ACC112 (cell line): ENCODE measurements around the gene MSH3.
"Not testable (repeated sequence)": the region's sequence is repeated elsewhere in the genome, so short reads cannot be mapped to it uniquely, and the experiment has no call there.

Experiments
- H2AFZ ChIP-seq: fragments of 200-600 bp; sonication (generic); one replicate; pipeline ENCODE4 v1.6.0; 2017; ENCODE audit warnings: antibody characterized with exemption, low read length; ENCODE audit not compliant: unreplicated experiment
- H3K27ac ChIP-seq: fragments of 200-600 bp; sonication (generic); 2 replicates; pipeline ENCODE4 v1.5.1; 2014; ENCODE audit warnings: low read depth, mild to moderate bottlenecking, antibody characterized with exemption, low read length, moderate library complexity
- H3K27me3 ChIP-seq: fragments of 200-600 bp; sonication (generic); 2 replicates; pipeline ENCODE4 v1.6.1; 2014; ENCODE audit warnings: mild to moderate bottlenecking, antibody characterized with exemption, low read length, moderate library complexity, mixed read lengths; ENCODE audit not compliant: insufficient read depth
- H3K36me3 ChIP-seq: fragments of 200-600 bp; sonication (generic); 2 replicates; pipeline ENCODE4 v1.6.1; 2016; ENCODE audit warnings: mild to moderate bottlenecking, antibody characterized with exemption, low read length, moderate library complexity, mixed read lengths; ENCODE audit not compliant: insufficient read depth
- H3K4me1 ChIP-seq: fragments of 200-600 bp; sonication (generic); one replicate; pipeline ENCODE4 v1.6.1; 2016; ENCODE audit warnings: low read length, mixed read lengths; ENCODE audit not compliant: insufficient read depth, unreplicated experiment, control insufficient read depth
- H3K4me3 ChIP-seq: fragments of 200-600 bp; sonication (generic); 2 replicates; pipeline ENCODE4 v1.5.1; 2014; ENCODE audit warnings: mild to moderate bottlenecking, low read depth, low read length
- H3K79me2 ChIP-seq: fragments of 200-600 bp; sonication (generic); one replicate; pipeline ENCODE4 v1.6.0; 2016; ENCODE audit warnings: low read length; ENCODE audit not compliant: control insufficient read depth, unreplicated experiment, insufficient read depth

The MSH3 gene

GRCh38 chr5:80763873-80764647, 109.6 kb downstream of the MSH3 start:
- H3K79me2 ChIP-seq = no peaks in the 10 kb centered on the region
- H3K4me3 ChIP-seq = no peak overlapping the region
- no peaks in the 10 kb centered on the region for H3K27me3 ChIP-seq
- no peaks in the 10 kb centered on the region for H3K36me3 ChIP-seq
- no peak overlapping the region for H3K27ac ChIP-seq
- no peak overlapping the region for H2AFZ ChIP-seq
- peaks cover 4% of the 10 kb centered on the region for H3K4me1 ChIP-seq

- H3K79me2 ChIP-seq = no peaks in the 10 kb centered on the region
- H3K4me3 ChIP-seq = no peak overlapping the region
- no peak overlapping the region for H3K27ac ChIP-seq
- H3K4me1 ChIP-seq = peaks cover 4% of the 10 kb centered on the region
- H3K36me3 ChIP-seq = no peaks in the 10 kb centered on the region
- H2AFZ ChIP-seq = no peak overlapping the region
- no peaks in the 10 kb centered on the region for H3K27me3 ChIP-seq
Measured at GRCh38 chr5:80764786-80765185, 110.3 kb downstream of the MSH3 start.

GRCh38 chr5:80777347-80778287, 123.2 kb downstream of the MSH3 start:
- Histone ChIP-seq H3K27me3 (no peaks in the 10 kb centered on the region), H2AFZ (no peak overlapping the region), H3K79me2 (no peaks in the 10 kb centered on the region), H3K36me3 (0 out of 2 replicates have a peak, but pooled peaks cover 3% of the 10 kb centered on the region), H3K27ac (no peak overlapping the region), H3K4me3 (no peak overlapping the region), H3K4me1 (peaks cover 10% of the 10 kb centered on the region)

GRCh38 chr5:80780024-80780423, 125.6 kb downstream of the MSH3 start:
- no peak overlapping the region for H2AFZ ChIP-seq
- H3K27me3 ChIP-seq = no peaks in the 10 kb centered on the region
- 0 out of 2 replicates have a peak, but pooled peaks cover 3% of the 10 kb centered on the region for H3K36me3 ChIP-seq
- H3K79me2 ChIP-seq = no peaks in the 10 kb centered on the region
- H3K4me3 ChIP-seq = no peak overlapping the region
- peaks cover 10% of the 10 kb centered on the region for H3K4me1 ChIP-seq
- no peak overlapping the region for H3K27ac ChIP-seq

GRCh38 chr5:80780761-80781285, 126.4 kb downstream of the MSH3 start:
- Histone ChIP-seq H3K79me2 (no peaks in the 10 kb centered on the region), H3K4me1 (peaks cover 10% of the 10 kb centered on the region), H3K27ac (no peak overlapping the region), H3K4me3 (no peak overlapping the region), H3K36me3 (0 out of 2 replicates have a peak, but pooled peaks cover 3% of the 10 kb centered on the region), H3K27me3 (no peaks in the 10 kb centered on the region), H2AFZ (no peak overlapping the region)

GRCh38 chr5:80781356-80781755, 126.9 kb downstream of the MSH3 start:
- Histone ChIP-seq H3K27me3 (no peaks in the 10 kb centered on the region), H3K36me3 (0 out of 2 replicates have a peak, but pooled peaks cover 3% of the 10 kb centered on the region), H3K79me2 (no peaks in the 10 kb centered on the region), H3K27ac (no peak overlapping the region), H3K4me1 (peaks cover 10% of the 10 kb centered on the region), H3K4me3 (no peak overlapping the region), H2AFZ (no peak overlapping the region)

- no peak overlapping the region for H3K27ac ChIP-seq
- H3K4me1 ChIP-seq = peaks cover 10% of the 10 kb centered on the region
- H2AFZ ChIP-seq = no peak overlapping the region
- no peak overlapping the region for H3K4me3 ChIP-seq
- H3K79me2 ChIP-seq = no peaks in the 10 kb centered on the region
- 0 out of 2 replicates have a peak, but pooled peaks cover 3% of the 10 kb centered on the region for H3K36me3 ChIP-seq
- no peaks in the 10 kb centered on the region for H3K27me3 ChIP-seq
Measured at GRCh38 chr5:80782626-80783025, 128.2 kb downstream of the MSH3 start.

- H3K36me3 ChIP-seq, H3K27ac ChIP-seq, H3K4me1 ChIP-seq, H3K27me3 ChIP-seq, H3K79me2 ChIP-seq, H3K4me3 ChIP-seq, H2AFZ ChIP-seq: not testable (repeated sequence)
Measured at GRCh38 chr5:80783751-80784150, 129.3 kb downstream of the MSH3 start.

- no peaks in the 10 kb centered on the region for H3K79me2 ChIP-seq
- H3K36me3 ChIP-seq = 0 out of 2 replicates have a peak, but pooled peaks cover 3% of the 10 kb centered on the region
- H3K4me1 ChIP-seq = peaks cover 10% of the 10 kb centered on the region
- no peak overlapping the region for H2AFZ ChIP-seq
- no peak overlapping the region for H3K4me3 ChIP-seq
- no peaks in the 10 kb centered on the region for H3K27me3 ChIP-seq
- no peak overlapping the region for H3K27ac ChIP-seq
Measured at GRCh38 chr5:80784451-80784850, 130.0 kb downstream of the MSH3 start.

GRCh38 chr5:80789319-80790016, 135.0 kb downstream of the MSH3 start:
- H3K36me3 ChIP-seq = peaks cover 12% of the 10 kb centered on the region
- not testable (repeated sequence) for H3K79me2 ChIP-seq, H3K4me3 ChIP-seq, H3K4me1 ChIP-seq, H3K27me3 ChIP-seq, H2AFZ ChIP-seq, H3K27ac ChIP-seq
